Measurements from ENCODE around the gene ESYT3. TPM values are rescaled to one million over a fixed set of nuclear protein-coding genes. Genes with fewer than 3 reads are reported as not detected.

Gene ESYT3
- total and polyA plus RNA-seq, 4 donors: under 0.01 to 0.07 (median 0.05) TPM

GRCh38 chr3:138437281-138437680, 2.9 kb downstream of the ESYT3 start:
- H3K9ac ChIP-seq (ENCODE audit: low read depth in 1 of 2, low read length in 2 of 2): no peak overlapping the region
- H3K9me3 ChIP-seq (ENCODE audit: control insufficient read depth in 4 of 4, low read length in 3 of 4): no peaks in the 10 kb centered on the region
- DNase-seq (ENCODE audit: low spot score): no peak
- WGBS: 97% methylated on average over 6 of the region's 6 CpGs
- no peak overlapping the region for H3K4me3 ChIP-seq (ENCODE audit: low read depth in 1 of 3, low read length in 3 of 3)
- no peaks in the 10 kb centered on the region for H3K36me3 ChIP-seq (ENCODE audit: control insufficient read depth in 4 of 4, insufficient read depth in 3 of 4, low read depth in 1 of 4, low read length in 3 of 4)
- peaks cover 8 to 20% (median 14%) of the 10 kb centered on the region in 4 donors for H3K4me1 ChIP-seq (ENCODE audit: control insufficient read depth in 4 of 4, insufficient read depth in 4 of 4, low read length in 3 of 4)
- no peak overlapping the region for H3K27ac ChIP-seq (ENCODE audit: low read depth in 1 of 2, low read length in 2 of 2)
- H3K27me3 ChIP-seq (ENCODE audit: control insufficient read depth in 4 of 4, insufficient read depth in 4 of 4, low read length in 3 of 4): peaks cover 0 to 4% (median 2%) of the 10 kb centered on the region in 4 donors
- TF ChIP-seq RAD21 (IDR thresholded peaks at IDR 0.05) (no peak), MAX (IDR thresholded peaks at IDR 0.05) (no peak), ZBTB33 (IDR thresholded peaks at IDR 0.05) (no peak), REST (IDR thresholded peaks at IDR 0.05) (no peak), ATF3 (IDR thresholded peaks at IDR 0.05) (no peak), RXRA (IDR thresholded peaks at IDR 0.05) (no peak), HNF4A (conservative IDR thresholded peaks at IDR 0.05) (no peak), GABPA (IDR thresholded peaks at IDR 0.05 in 1 of 2, conservative IDR thresholded peaks at IDR 0.05 in 1 of 2) (no peak), TAF1 (conservative IDR thresholded peaks at IDR 0.05) (no peak), CTCF (IDR thresholded peaks at IDR 0.05; ENCODE audit: low read depth, low read length, missing input control) (no peak), JUND (IDR thresholded peaks at IDR 0.05) (no peak), NR2F2 (IDR thresholded peaks at IDR 0.05) (no peak), YY1 (IDR thresholded peaks at IDR 0.05) (no peak)

GRCh38 chr3:138438896-138439295, 4.5 kb downstream of the ESYT3 start:
- Histone ChIP-seq H3K9ac (ENCODE audit: low read depth in 1 of 2, low read length in 2 of 2) (no peak overlapping the region), H3K9me3 (ENCODE audit: control insufficient read depth in 4 of 4, low read length in 3 of 4) (no peaks in the 10 kb centered on the region), H3K36me3 (ENCODE audit: control insufficient read depth in 4 of 4, insufficient read depth in 3 of 4, low read depth in 1 of 4, low read length in 3 of 4) (no peaks in the 10 kb centered on the region), H3K27me3 (ENCODE audit: control insufficient read depth in 4 of 4, insufficient read depth in 4 of 4, low read length in 3 of 4) (peaks cover 0 to 4% (median 2%) of the 10 kb centered on the region in 4 donors), H3K4me1 (ENCODE audit: control insufficient read depth in 4 of 4, insufficient read depth in 4 of 4, low read length in 3 of 4) (peaks cover 8 to 17% (median 14%) of the 10 kb centered on the region in 4 donors), H3K4me3 (ENCODE audit: low read depth in 1 of 3, low read length in 3 of 3) (no peak overlapping the region), H3K27ac (ENCODE audit: low read depth in 1 of 2, low read length in 2 of 2) (no peak overlapping the region)
- DNase-seq (ENCODE audit: low spot score): no peak
- WGBS: 84% methylated on average over 11 of the region's 11 CpGs
- TF ChIP-seq FOXA1 (IDR thresholded peaks at IDR 0.05): no peak
- no peak for TF ChIP-seq HNF4A (conservative IDR thresholded peaks at IDR 0.05)
- no peak for TF ChIP-seq REST (IDR thresholded peaks at IDR 0.05)
- no peak for TF ChIP-seq EGR1 (IDR thresholded peaks at IDR 0.05; ENCODE audit: low read depth in 2 of 2)
- no peak for TF ChIP-seq TAF1 (conservative IDR thresholded peaks at IDR 0.05)
- TF ChIP-seq GABPA (IDR thresholded peaks at IDR 0.05 in 1 of 2, conservative IDR thresholded peaks at IDR 0.05 in 1 of 2): no peak
- TF ChIP-seq SP1 (IDR thresholded peaks at IDR 0.05): no peak
- no peak for TF ChIP-seq CTCF (IDR thresholded peaks at IDR 0.05; ENCODE audit: low read depth, low read length, missing input control)

Measured in liver (tissue), 9 donors.